Measurements from ENCODE around the gene TCEANC2.

DNA sequence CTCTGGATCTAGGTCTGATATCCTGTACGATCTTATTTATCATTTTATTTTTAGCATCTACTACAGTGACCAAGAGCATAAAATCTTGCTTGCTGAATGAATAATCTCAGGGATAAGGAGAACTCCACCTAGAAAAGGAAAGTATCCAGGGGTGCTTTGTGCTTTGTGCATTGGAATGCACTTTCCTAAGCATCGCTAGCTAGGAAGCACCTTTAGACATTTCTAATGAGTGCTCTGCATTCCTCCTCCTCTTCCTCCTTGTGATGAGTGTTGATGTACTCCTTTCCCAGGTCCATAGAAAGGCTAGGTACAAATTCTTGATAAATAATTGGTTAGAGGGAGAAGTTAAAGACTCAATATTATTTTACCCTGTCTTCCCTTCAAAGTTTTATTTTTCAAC lies 31.4 kb downstream of the TCEANC2 start:
- TF ChIP-seq, protein P1, sequence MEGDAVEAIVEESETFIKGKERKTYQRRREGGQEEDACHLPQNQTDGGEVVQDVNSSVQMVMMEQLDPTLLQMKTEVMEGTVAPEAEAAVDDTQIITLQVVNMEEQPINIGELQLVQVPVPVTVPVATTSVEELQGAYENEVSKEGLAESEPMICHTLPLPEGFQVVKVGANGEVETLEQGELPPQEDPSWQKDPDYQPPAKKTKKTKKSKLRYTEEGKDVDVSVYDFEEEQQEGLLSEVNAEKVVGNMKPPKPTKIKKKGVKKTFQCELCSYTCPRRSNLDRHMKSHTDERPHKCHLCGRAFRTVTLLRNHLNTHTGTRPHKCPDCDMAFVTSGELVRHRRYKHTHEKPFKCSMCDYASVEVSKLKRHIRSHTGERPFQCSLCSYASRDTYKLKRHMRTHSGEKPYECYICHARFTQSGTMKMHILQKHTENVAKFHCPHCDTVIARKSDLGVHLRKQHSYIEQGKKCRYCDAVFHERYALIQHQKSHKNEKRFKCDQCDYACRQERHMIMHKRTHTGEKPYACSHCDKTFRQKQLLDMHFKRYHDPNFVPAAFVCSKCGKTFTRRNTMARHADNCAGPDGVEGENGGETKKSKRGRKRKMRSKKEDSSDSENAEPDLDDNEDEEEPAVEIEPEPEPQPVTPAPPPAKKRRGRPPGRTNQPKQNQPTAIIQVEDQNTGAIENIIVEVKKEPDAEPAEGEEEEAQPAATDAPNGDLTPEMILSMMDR (IDR thresholded peaks at IDR 0.05), result no peak
- no peak for TF ChIP-seq POLR2A (IDR thresholded peaks at IDR 0.05)

All from esophagus squamous epithelium (tissue), 4 donors.